Upper lobe of left lung (tissue), 6 donors: ENCODE results near the gene FNDC3B. TPM values are rescaled to one million over a fixed set of nuclear protein-coding genes. Genes with fewer than 3 reads are reported as not detected.
"Not testable (repeated sequence)": the region's sequence is repeated elsewhere in the genome, so short reads cannot be mapped to it uniquely, and the experiment has no call there.

Source experiments
- ATAC-seq, 2 donors: fragments of 200-7000 bp; cut with Tn5 transposase; one replicate each; pipeline ENCODE4 v1.9.1; 2022; ENCODE audit warnings: mild to moderate bottlenecking in 2 of 2, moderate library complexity in 2 of 2; ENCODE audit not compliant: low FRiP score in 2 of 2
- DNase-seq, 2 donors: peaks; one replicate each; pipeline ENCODE4 v3.0.0-alpha.2; 2019 to 2020
- H3K27ac ChIP-seq, 4 donors: fragments of 200-600 bp; sonication (generic); one replicate each; pipeline ENCODE4 v1.5.1; 2016 to 2019
- H3K27me3 ChIP-seq, 4 donors: fragments of 200-600 bp; sonication (generic); one replicate each; pipeline ENCODE4 v1.5.1; 2017 to 2019
- H3K36me3 ChIP-seq, 4 donors: fragments of 200-600 bp; sonication (generic); one replicate each; pipeline ENCODE4 v1.5.1; 2016 to 2019
- H3K4me1 ChIP-seq, 4 donors: fragments of 200-600 bp; sonication (generic); one replicate each; pipeline ENCODE4 v1.5.1; 2018 to 2019
- H3K4me3 ChIP-seq, 4 donors: fragments of 200-600 bp; sonication (generic); one replicate each; pipeline ENCODE4 v1.5.1; 2017 to 2019; ENCODE audit warnings: mild to moderate bottlenecking in 2 of 4, moderate library complexity in 1 of 4
- H3K9me3 ChIP-seq, 4 donors: fragments of 200-600 bp; sonication (generic); one replicate each; pipeline ENCODE4 v1.5.1; 2018 to 2019
- EP300 ChIP-seq, 4 donors: sonication (generic); formaldehyde crosslinking; IDR thresholded peaks; one replicate each; pipeline ENCODE4 v1.5.1; 2017; ENCODE audit warnings: antibody characterized with exemption in 4 of 4, control low read depth in 2 of 4
- POLR2A ChIP-seq, 4 donors: fragments of 450-650 bp; IDR thresholded peaks; one replicate each; pipeline ENCODE4 v1.5.1; 2016 to 2017; ENCODE audit warnings: antibody characterized with exemption in 4 of 4, mild to moderate bottlenecking in 2 of 4
- POLR2AphosphoS5 ChIP-seq, 2 donors: sonication (generic); formaldehyde crosslinking; IDR thresholded peaks; one replicate each; pipeline ENCODE4 v1.5.1; 2017; ENCODE audit warnings: antibody characterized with exemption in 2 of 2
- WGBS, 2 donors: methylation state at CpG; one replicate each; pipeline ENCODE4 v1.1.5; 2017 to 2018; 5-methylcytosine and 5-hydroxymethylcytosine counted together
- total RNA-seq, 6 donors: library from RNA; depleted of rRNA in 4 of 6; stranded (reverse); fragments of >200 nt in 4 of 6; gene quantifications; one replicate each; pipeline versions ENCODE4 v1.1.0 to v1.2.1, GENCODE V29; 2016 to 2021
- TF ChIP-seq, protein P1 (sequence below), 6 experiments: fragments of 450-650 bp in 4 of 6; fragments of 200-600 bp in 2 of 6; sonication (generic) in 2 of 6; IDR thresholded peaks; one replicate each; pipeline ENCODE4 v1.5.1; 2016 to 2019; ENCODE audit warnings: antibody characterized with exemption in 6 of 6
- donor health status: DM: no; HTN: no; CAD: no; lungs with moderate emphysema.
- donor health status: DM: no; HTN: yes; CAD: no; lungs with severe emphysema.

The FNDC3B gene
- total RNA-seq, 6 donors from 2014 or later: 73.3 to 167 (median 119) TPM

DNA sequence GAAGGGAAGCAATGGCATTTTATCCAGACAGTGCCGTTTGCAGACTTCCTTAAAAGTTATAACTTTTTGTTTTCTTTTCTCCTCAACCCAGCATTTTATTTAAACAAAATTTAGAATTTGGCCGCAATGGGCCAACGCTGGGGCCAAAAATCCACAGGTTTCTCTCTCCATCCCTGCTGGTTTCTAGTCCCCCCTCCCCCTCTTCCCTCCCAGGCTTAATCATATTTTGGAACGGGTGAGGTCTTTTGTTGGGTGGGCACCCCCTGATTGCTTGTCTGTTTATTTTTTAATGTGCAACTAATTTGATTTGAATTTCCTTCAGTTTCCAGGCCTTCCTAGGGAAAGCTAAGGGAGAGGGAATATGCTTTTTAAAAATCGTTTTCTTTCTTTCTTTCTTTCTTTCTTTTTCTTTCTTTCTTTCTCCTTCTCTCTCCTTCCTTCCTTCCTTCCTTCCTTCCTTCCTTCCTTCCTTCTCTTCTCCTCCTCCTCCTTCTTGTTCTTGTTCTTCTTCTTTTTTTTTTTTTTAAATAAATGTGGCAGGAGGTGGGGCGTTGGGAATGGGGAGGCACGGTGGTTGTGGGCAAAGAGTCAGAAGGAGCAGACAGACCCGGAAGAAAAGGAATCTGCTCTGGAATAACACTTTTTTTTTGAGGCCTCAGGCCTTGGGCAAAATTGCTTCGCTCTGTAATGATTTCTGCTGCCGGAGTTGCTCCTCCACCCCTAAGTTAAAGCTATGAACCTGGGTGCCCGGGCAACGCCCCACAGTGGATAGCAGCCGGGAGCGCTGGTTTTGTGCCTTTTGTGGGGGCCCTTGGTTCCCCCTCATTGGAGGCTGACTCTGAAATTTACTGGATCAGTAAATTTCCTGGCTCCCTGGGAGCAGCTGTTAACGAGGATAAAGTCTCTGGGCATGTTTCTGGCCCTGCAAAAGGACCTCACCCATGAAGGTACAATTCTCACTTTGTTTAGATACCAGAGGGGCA is 1.9 kb downstream of the FNDC3B start:
- Histone ChIP-seq H3K4me3 (peak overlapping the region; percentile 76 to 98 (median 87)), H3K9me3 (no peaks in the 10 kb centered on the region), H3K36me3 (no peaks in the 10 kb centered on the region), H3K4me1 (peaks cover 13 to 46% (median 30%) of the 10 kb centered on the region in 4 donors), H3K27ac (peak overlapping the region; percentile 94 to 99 (median 98)), H3K27me3 (no peaks in the 10 kb centered on the region)
- DNase-seq (peak in 1 of 2 donors; percentile 32), ATAC-seq (no peak)
- TF ChIP-seq EP300 (IDR thresholded peaks at IDR 0.05) (no peak), POLR2AphosphoS5 (IDR thresholded peaks at IDR 0.05) (no peak), POLR2A (IDR thresholded peaks at IDR 0.05) (no peak)
- TF ChIP-seq, protein P1, sequence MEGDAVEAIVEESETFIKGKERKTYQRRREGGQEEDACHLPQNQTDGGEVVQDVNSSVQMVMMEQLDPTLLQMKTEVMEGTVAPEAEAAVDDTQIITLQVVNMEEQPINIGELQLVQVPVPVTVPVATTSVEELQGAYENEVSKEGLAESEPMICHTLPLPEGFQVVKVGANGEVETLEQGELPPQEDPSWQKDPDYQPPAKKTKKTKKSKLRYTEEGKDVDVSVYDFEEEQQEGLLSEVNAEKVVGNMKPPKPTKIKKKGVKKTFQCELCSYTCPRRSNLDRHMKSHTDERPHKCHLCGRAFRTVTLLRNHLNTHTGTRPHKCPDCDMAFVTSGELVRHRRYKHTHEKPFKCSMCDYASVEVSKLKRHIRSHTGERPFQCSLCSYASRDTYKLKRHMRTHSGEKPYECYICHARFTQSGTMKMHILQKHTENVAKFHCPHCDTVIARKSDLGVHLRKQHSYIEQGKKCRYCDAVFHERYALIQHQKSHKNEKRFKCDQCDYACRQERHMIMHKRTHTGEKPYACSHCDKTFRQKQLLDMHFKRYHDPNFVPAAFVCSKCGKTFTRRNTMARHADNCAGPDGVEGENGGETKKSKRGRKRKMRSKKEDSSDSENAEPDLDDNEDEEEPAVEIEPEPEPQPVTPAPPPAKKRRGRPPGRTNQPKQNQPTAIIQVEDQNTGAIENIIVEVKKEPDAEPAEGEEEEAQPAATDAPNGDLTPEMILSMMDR (IDR thresholded peaks at IDR 0.05): no peak
- 17 to 26% methylated on average over 15 of the region's 15 CpGs for WGBS, 2 donors

DNA sequence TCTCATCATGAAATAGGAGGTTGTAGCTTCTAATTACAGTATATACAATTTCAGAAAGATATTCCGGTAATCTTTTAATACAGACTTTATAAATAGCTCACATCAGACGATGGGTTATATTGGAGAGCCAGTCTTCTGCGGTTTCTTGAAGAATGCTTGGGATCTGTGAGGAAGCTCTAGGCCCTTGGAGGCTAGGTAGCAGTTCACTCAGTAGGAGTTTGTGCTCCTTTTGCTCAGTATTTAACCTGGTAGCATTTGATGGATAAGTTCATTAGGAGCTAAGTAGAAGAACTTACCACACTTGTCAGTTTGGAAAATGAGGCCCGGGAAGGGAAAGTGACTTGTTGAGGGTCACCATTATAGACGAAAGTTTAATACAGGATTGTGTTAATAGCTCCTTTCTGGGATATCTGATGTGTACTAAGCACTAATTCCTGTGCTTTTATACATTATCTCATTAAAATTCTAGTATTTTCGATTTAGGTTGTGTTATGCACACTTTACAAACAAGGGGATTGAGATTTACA is 2.8 kb downstream of the FNDC3B start:
- WGBS, 2 donors: 68 to 72% methylated on average over 6 of the region's 6 CpGs
- H3K9me3 ChIP-seq: no peaks in the 10 kb centered on the region
- H3K4me3 ChIP-seq: peak overlapping the region in 3 of 4 donors; percentile 84 to 98 (median 90)
- no peaks in the 10 kb centered on the region for H3K27me3 ChIP-seq
- H3K36me3 ChIP-seq: no peaks in the 10 kb centered on the region
- TF ChIP-seq, protein P1 (IDR thresholded peaks at IDR 0.05): no peak
- no peak for TF ChIP-seq POLR2AphosphoS5 (IDR thresholded peaks at IDR 0.05)
- TF ChIP-seq EP300 (IDR thresholded peaks at IDR 0.05): no peak
- TF ChIP-seq POLR2A (IDR thresholded peaks at IDR 0.05): no peak
- peak overlapping the region; percentile 94 to 99 (median 98) for H3K27ac ChIP-seq
- ATAC-seq (no peak), DNase-seq (no peak)
- peaks cover 22 to 55% (median 30%) of the 10 kb centered on the region in 4 donors for H3K4me1 ChIP-seq

DNA sequence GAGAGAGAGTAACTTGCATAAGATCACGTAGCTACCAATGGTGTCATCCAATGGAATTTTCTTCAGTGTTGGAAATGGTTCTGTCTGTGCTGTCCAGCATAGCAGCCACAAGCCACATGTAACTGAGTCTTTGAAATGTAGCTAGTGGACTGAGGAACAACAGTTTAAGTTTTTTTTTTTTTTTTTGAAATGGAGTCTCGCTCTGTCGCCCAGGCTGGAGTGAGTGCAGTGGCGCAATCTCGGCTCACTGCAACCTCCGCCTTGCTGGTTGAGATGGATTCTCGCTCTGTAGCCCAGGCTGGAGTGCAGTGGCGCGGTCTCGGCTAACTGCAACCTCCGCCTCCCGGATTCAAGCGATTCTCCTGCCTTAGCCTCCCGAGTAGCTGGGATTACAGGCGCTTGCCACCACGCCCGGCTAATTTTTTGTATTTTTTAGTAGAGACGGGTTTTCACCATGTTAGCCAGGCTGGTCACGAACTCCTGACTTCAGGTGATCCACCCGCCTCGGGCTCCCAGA is 3.3 kb downstream of the FNDC3B start:
- Histone ChIP-seq H3K4me3 (peak overlapping the region in 1 of 4 donors; percentile 84), H3K4me1 (peaks cover 22 to 60% (median 30%) of the 10 kb centered on the region in 4 donors), H3K27ac (peak overlapping the region in 1 of 4 donors; percentile 99)
- not testable (repeated sequence) for ATAC-seq, H3K36me3 ChIP-seq, H3K9me3 ChIP-seq, H3K27me3 ChIP-seq
- peak in 1 of 4 donors; percentile 19 for TF ChIP-seq POLR2A (IDR thresholded peaks at IDR 0.05)
- peak; percentile 37 to 44 for DNase-seq
- 81 to 85% methylated on average over 21 of the region's 21 CpGs for WGBS, 2 donors

DNA sequence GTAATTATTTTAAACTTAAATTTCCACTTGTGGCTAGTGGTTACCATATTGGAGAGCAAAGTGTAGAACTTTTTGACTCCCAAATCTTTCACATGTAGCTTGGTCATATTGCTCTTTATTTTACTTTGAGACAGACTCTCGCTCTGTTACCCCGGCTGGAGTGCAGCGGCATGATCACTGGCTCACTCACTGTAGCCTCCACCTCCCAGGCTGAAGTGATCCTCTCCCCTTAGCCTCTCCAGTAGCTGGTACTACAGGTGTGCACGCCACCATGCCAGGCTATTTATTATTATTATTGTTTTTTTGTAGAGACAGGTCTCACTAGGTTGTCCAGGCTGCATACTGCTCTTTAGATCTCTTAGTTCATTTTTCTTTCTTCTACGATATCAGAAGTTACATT is 3.9 kb downstream of the FNDC3B start:
- ATAC-seq (no peak), DNase-seq (no peak)
- 93 to 95% methylated on average over 5 of the region's 5 CpGs for WGBS, 2 donors
- H3K27ac ChIP-seq: peak overlapping the region in 1 of 4 donors; percentile 99
- TF ChIP-seq, protein P1 (IDR thresholded peaks at IDR 0.05): no peak
- TF ChIP-seq EP300 (IDR thresholded peaks at IDR 0.05) (no peak), POLR2A (IDR thresholded peaks at IDR 0.05) (no peak), POLR2AphosphoS5 (IDR thresholded peaks at IDR 0.05) (no peak)
- peaks cover 22 to 61% (median 30%) of the 10 kb centered on the region in 4 donors for H3K4me1 ChIP-seq
- H3K4me3 ChIP-seq: no peak overlapping the region
- no peaks in the 10 kb centered on the region for H3K36me3 ChIP-seq
- no peaks in the 10 kb centered on the region for H3K27me3 ChIP-seq
- H3K9me3 ChIP-seq: no peaks in the 10 kb centered on the region

DNA sequence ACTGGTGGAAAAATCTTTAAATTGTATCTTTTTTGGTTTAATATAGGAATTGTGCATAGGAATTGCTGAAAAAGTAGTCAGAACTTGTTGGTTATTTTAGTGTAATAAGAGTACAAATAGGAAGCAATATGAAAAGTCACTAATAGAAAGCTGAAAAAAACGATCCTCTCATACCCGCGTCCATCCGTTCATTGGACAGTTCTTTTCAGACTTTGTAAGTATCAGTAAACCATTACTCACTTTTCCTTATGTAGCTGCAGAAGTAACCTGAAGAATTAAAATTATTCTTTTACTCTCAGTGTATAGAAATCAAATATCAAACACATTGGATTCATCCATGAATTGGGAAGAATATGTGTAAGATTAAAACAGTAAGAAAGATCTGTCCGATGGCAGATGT is 4.4 kb downstream of the FNDC3B start:
- TF ChIP-seq POLR2AphosphoS5 (IDR thresholded peaks at IDR 0.05) (no peak), POLR2A (IDR thresholded peaks at IDR 0.05) (no peak), EP300 (IDR thresholded peaks at IDR 0.05) (no peak)
- TF ChIP-seq, protein P1 (IDR thresholded peaks at IDR 0.05): no peak

More for the DNA sequence above, 4.4 kb downstream of the FNDC3B start:
- DNase-seq (no peak), ATAC-seq (no peak)
- H3K36me3 ChIP-seq: no peaks in the 10 kb centered on the region
- no peak overlapping the region for H3K4me3 ChIP-seq
- H3K27ac ChIP-seq: no peak overlapping the region
- WGBS, 2 donors: 83 to 86% methylated on average over 5 of the region's 5 CpGs
- no peaks in the 10 kb centered on the region for H3K27me3 ChIP-seq
- peaks cover 18 to 61% (median 29%) of the 10 kb centered on the region in 4 donors for H3K4me1 ChIP-seq
- H3K9me3 ChIP-seq: no peaks in the 10 kb centered on the region
